ENCODE data around the gene COX6B2. TPM values are rescaled to one million over a fixed set of nuclear protein-coding genes. Genes with fewer than 3 reads are reported as not detected.

The COX6B2 gene
- total and polyA plus RNA-seq, 2 of the 8 experiments (the other 6 are each of a cell fraction or from before 2014, with no cell fraction given) = 4.9 to 6.4 TPM

DNA sequence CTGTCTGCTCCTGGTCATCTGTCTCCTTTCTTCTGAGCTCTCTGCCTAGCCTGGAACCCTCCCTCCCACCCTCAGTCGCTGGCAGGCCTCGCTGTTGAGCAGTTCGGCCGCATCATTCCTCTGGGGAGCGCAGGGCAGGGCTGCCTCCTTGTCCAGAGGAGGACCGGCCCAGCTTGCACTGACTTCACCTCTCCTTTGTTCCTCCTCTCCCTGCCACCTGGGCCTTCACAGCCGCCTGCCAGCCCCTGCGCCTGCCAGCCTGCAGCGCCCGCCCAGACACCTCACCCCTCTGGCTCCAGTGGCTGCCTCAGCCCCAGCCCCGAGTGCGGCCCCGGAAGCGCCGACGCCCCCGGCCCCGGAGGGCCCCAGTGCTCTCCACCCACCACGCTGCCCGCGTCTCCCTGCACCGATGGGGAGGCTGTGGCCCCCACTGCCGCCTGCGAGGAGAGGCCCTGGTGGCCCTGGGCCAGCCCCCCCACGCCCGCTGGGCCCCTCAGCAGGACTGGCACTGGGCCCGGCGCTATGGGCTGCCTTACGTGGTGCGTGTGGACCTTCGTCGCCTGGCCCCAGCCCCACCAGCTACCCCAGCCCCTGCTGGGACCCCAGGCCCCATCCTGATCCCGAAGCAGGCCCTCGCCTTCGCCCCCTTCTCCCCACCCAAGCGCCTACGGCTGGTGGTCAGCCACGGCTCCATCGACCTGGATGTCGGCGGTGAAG is 7.6 kb downstream of the COX6B2 start (continued):
- TF ChIP-seq CHD7 (IDR thresholded peaks at IDR 0.05; ENCODE audit: insufficient replicate concordance, low read length) = no peak
- no peak for TF ChIP-seq E2F6 (IDR thresholded peaks at IDR 0.05)
- TF ChIP-seq, protein P1, sequence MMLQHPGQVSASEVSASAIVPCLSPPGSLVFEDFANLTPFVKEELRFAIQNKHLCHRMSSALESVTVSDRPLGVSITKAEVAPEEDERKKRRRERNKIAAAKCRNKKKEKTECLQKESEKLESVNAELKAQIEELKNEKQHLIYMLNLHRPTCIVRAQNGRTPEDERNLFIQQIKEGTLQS (IDR thresholded peaks at IDR 0.05; ENCODE audit: insufficient read depth, low read depth, low read length) = no peak
- no peak for TF ChIP-seq FOSL1 (IDR thresholded peaks at IDR 0.05; ENCODE audit: insufficient read depth, low read depth, low read length)
- no peak for TF ChIP-seq BRCA1 (IDR thresholded peaks at IDR 0.05; ENCODE audit: low read depth, low read length)

Measured in H1 (cell line).